Neuronal stem cell (in vitro differentiated cells): ENCODE data around the gene HOXA11.

ENCODE experiments used
- DNase-seq: peaks from one replicate; pipeline ENCODE4 v3.0.0-alpha.2; 2013; ENCODE audit warnings: low spot score
- H2AFZ ChIP-seq: one replicate; pipeline ENCODE4 v1.6.1; 2013; ENCODE audit warnings: mild to moderate bottlenecking, low read length, inconsistent platforms
- H2AK5ac ChIP-seq: 2 replicates; pipeline ENCODE4 v1.6.1; 2013; ENCODE audit warnings: low read depth, mild to moderate bottlenecking, inconsistent platforms, low read length, moderate library complexity, mixed read lengths
- H2BK120ac ChIP-seq: 2 replicates; pipeline ENCODE4 v1.6.1; 2013; ENCODE audit warnings: low read depth, mild to moderate bottlenecking, inconsistent platforms, low read length, moderate library complexity, mixed read lengths
- H2BK12ac ChIP-seq: one replicate; pipeline ENCODE4 v1.6.1; 2013; ENCODE audit warnings: low read length, inconsistent platforms
- H2BK15ac ChIP-seq: 2 replicates; pipeline ENCODE4 v1.6.1; 2013; ENCODE audit warnings: mild to moderate bottlenecking, low read length, inconsistent platforms, mixed read lengths
- H2BK5ac ChIP-seq: one replicate; pipeline ENCODE4 v1.6.1; 2013; ENCODE audit warnings: inconsistent platforms, mild to moderate bottlenecking, low read length, moderate library complexity
- H3K14ac ChIP-seq: one replicate; pipeline ENCODE4 v1.6.1; 2013; ENCODE audit warnings: low read length, inconsistent platforms
- H3K18ac ChIP-seq: 2 replicates; pipeline ENCODE4 v1.6.1; 2013; ENCODE audit warnings: low read length, inconsistent platforms
- H3K23ac ChIP-seq: 2 replicates; pipeline ENCODE4 v1.6.1; 2013; ENCODE audit warnings: low read depth, mild to moderate bottlenecking, mixed read lengths, low read length, inconsistent platforms; ENCODE audit not compliant: poor library complexity
- H3K27ac ChIP-seq: replicated peaks from 3 replicates; pipeline ENCODE4 v1.5.1; 2013; ENCODE audit warnings: low read length, inconsistent platforms
- H3K27me3 ChIP-seq, 3 experiments: 2 replicates each; pipeline ENCODE4 v1.6.1; 2013; ENCODE audit warnings: low read length in 3 of 3, mild to moderate bottlenecking in 2 of 3, inconsistent platforms in 1 of 3, low read depth in 1 of 3, mixed read lengths in 1 of 3, moderate library complexity in 1 of 3; ENCODE audit not compliant: control insufficient read depth in 3 of 3, insufficient read depth in 3 of 3
- H3K36me3 ChIP-seq, 2 donors: replicated peaks in 1 of 2; 2 replicates each; pipeline ENCODE4 v1.6.1; 2013; ENCODE audit warnings: low read length in 2 of 2; ENCODE audit not compliant: control insufficient read depth in 2 of 2, insufficient read depth in 2 of 2
- H3K4ac ChIP-seq: 2 replicates; pipeline ENCODE4 v1.6.1; 2013; ENCODE audit warnings: inconsistent platforms, mild to moderate bottlenecking, low read length, moderate library complexity
- H3K4me1 ChIP-seq, 2 donors: 1 replicate in 1 of 2; 2 replicates in 1 of 2; pipeline ENCODE4 v1.6.1; 2013; ENCODE audit warnings: low read length in 2 of 2, low read depth in 1 of 2; ENCODE audit not compliant: control insufficient read depth in 2 of 2, insufficient read depth in 1 of 2
- H3K4me2 ChIP-seq: one replicate; pipeline ENCODE4 v1.6.1; 2013; ENCODE audit warnings: mild to moderate bottlenecking, low read length, inconsistent platforms; ENCODE audit not compliant: insufficient read depth, poor library complexity, severe bottlenecking
- H3K4me3 ChIP-seq, 2 donors: 2 replicates each; pipeline ENCODE4 v1.5.1; 2013; ENCODE audit warnings: low read length in 2 of 2, mild to moderate bottlenecking in 2 of 2, inconsistent platforms in 1 of 2, moderate library complexity in 1 of 2
- H3K79me1 ChIP-seq: one replicate; pipeline ENCODE4 v1.6.1; 2013; ENCODE audit warnings: low read depth, mild to moderate bottlenecking, inconsistent platforms, low read length, moderate library complexity
- H3K9ac ChIP-seq: one replicate; pipeline ENCODE4 v1.6.1; 2013; ENCODE audit warnings: mild to moderate bottlenecking, low read depth, low read length, inconsistent platforms; ENCODE audit not compliant: poor library complexity
- H3K9me3 ChIP-seq, 2 donors: replicated peaks in 1 of 2; 2 replicates each; pipeline versions ENCODE3 to v1.6.1; 2013; ENCODE audit warnings: low read length in 2 of 2, mild to moderate bottlenecking in 2 of 2, inconsistent platforms in 1 of 2, low read depth in 1 of 2, mixed read lengths in 1 of 2, moderate library complexity in 1 of 2; ENCODE audit not compliant: control insufficient read depth in 2 of 2, insufficient read depth in 1 of 2
- H4K8ac ChIP-seq: one replicate; pipeline ENCODE4 v1.6.1; 2013; ENCODE audit warnings: low read depth, mild to moderate bottlenecking, inconsistent platforms, low read length, moderate library complexity
- H4K91ac ChIP-seq: one replicate; pipeline ENCODE4 v1.6.1; 2013; ENCODE audit warnings: low read length, low read depth, mild to moderate bottlenecking, inconsistent platforms; ENCODE audit not compliant: poor library complexity
- WGBS, 2 donors: extraction: QIAGEN DNeasy Blood & Tissue Kit; methylation state at CpG; one replicate each; pipeline ENCODE4 v1.1.7; 2013; ENCODE audit warnings: missing lambda C conversion rate in 2 of 2, mixed read lengths in 1 of 2; ENCODE audit not compliant: insufficient read length in 2 of 2, insufficient replicate concordance in 1 of 2; ENCODE audit errors: extremely low coverage in 2 of 2; 5-methylcytosine and 5-hydroxymethylcytosine counted together

HOXA11 gene

GRCh38 chr7:27217951-27218350 is 32.9 kb upstream of the HOXA11 start:
- peaks cover 0 to 4% of the 10 kb centered on the region in 2 donors for H3K9me3 ChIP-seq
- H2BK15ac ChIP-seq, result no peak overlapping the region
- H3K23ac ChIP-seq, result no peak overlapping the region

DNA sequence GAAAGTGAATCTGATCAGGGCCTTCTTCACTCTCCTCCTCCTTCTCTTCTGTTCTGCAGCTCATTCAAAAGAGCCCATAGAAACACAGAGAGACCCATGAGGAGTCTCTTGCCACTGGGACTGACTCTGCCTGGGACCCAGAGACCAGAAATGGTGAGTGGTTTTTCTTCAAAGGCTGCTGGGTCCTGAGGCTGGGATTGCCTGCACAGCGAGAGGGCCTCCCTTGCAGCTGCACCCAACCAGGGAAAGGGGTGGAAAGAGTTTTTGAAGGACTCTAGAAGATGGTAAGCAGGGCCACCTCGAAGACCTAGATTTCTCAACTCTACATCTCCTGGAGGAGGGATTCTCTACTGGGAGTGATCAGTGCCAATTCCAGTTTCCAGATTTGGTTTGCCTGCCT is 30.3 kb upstream of the HOXA11 start:
- Histone ChIP-seq H3K4me3 (no peak overlapping the region), H4K91ac (no peak overlapping the region), H2BK12ac (no peak overlapping the region), H3K79me1 (no peaks in the 10 kb centered on the region), H3K18ac (no peak overlapping the region), H2BK5ac (no peak overlapping the region), H3K9me3 (peaks cover 0 to 2% of the 10 kb centered on the region in 2 donors), H3K27ac (no peak overlapping the region), H4K8ac (no peak overlapping the region), H3K36me3 (no peaks in the 10 kb centered on the region), H2AK5ac (no peak overlapping the region), H3K14ac (no peak overlapping the region), H3K27me3 (peaks cover 48 to 92% (median 86%) of the 10 kb centered on the region in 3 experiments), H3K4me1 (no peaks in the 10 kb centered on the region), H2BK15ac (no peak overlapping the region), H3K23ac (no peak overlapping the region), H3K9ac (no peak overlapping the region), H3K4me2 (no peak overlapping the region), H3K4ac (no peak overlapping the region), H2AFZ (no peak overlapping the region), H2BK120ac (no peak overlapping the region)
- DNase-seq, result no peak
- no CpG with 5 or more reads among the region's 2 CpGs for WGBS, 2 donors

More at GRCh38 chr7:27217951-27218350, 32.9 kb upstream of the HOXA11 start:
- Histone ChIP-seq H4K91ac (no peak overlapping the region), H2BK5ac (no peak overlapping the region), H3K18ac (no peak overlapping the region), H3K4me3 (no peak overlapping the region), H3K4ac (no peak overlapping the region), H3K79me1 (no peaks in the 10 kb centered on the region), H3K9ac (no peak overlapping the region), H2BK120ac (no peak overlapping the region), H2AK5ac (no peak overlapping the region), H2BK12ac (no peak overlapping the region), H3K4me1 (no peaks in the 10 kb centered on the region), H3K36me3 (no peaks in the 10 kb centered on the region), H2AFZ (no peak overlapping the region), H3K27ac (no peak overlapping the region), H4K8ac (no peak overlapping the region), H3K4me2 (no peak overlapping the region), H3K14ac (no peak overlapping the region), H3K27me3 (peaks cover 37 to 91% (median 78%) of the 10 kb centered on the region in 3 experiments)
- DNase-seq, result no peak

DNA sequence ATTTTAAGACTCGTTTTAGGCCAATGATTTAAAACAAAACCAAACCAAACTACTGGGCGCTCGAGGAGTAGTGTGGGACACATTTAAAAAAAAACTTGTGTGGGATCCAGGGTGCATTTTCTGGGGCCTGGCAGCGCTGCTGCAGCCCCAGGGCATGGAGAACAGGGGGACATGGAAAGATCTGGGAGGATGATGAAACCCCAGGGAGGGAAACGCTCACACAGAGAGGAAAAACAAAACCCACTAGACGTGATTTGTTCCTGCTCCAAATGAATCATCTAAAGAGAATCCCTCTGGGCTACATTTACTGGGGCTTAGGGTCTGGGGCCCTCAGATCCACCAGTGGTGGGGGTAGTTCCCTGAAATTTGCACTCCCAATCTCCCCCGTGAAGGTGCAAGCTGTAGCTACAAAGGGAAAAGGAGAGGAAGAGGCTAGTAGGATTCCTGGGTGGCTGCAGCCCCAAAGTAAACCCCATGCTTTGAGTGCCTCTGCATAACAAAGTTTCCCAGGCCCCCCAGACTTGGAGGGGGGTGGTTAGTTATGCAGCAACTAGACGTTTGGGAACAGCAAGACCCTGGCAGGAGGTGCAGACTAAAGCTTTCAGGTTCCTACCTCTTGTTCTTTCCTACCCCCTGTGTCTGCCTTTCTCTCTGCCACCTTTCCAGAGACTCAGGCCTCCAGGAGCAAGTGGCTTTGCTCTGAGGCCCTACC is 29.4 kb upstream of the HOXA11 start:
- H2BK120ac ChIP-seq, result no peak overlapping the region
- H3K27ac ChIP-seq, result no peak overlapping the region
- no CpG with 5 or more reads among the region's 8 CpGs for WGBS, 2 donors
- no peak overlapping the region for H3K23ac ChIP-seq
- no peaks in the 10 kb centered on the region for H3K79me1 ChIP-seq
- H3K36me3 ChIP-seq, result no peaks in the 10 kb centered on the region
- no peak overlapping the region for H3K4me2 ChIP-seq
- no peak overlapping the region for H2BK5ac ChIP-seq
- H4K8ac ChIP-seq, result no peak overlapping the region
- no peak overlapping the region for H3K4me3 ChIP-seq
- peak overlapping the region; percentile 49 for H2AFZ ChIP-seq
- H3K18ac ChIP-seq, result no peak overlapping the region
- H2BK12ac ChIP-seq, result no peak overlapping the region
- H3K4me1 ChIP-seq, result no peaks in the 10 kb centered on the region
- H3K9ac ChIP-seq, result no peak overlapping the region
- H3K14ac ChIP-seq, result no peak overlapping the region
- no peaks in the 10 kb centered on the region for H3K9me3 ChIP-seq
- H3K27me3 ChIP-seq, result peaks cover 39 to 92% (median 86%) of the 10 kb centered on the region in 3 experiments
- no peak overlapping the region for H2AK5ac ChIP-seq
- H2BK15ac ChIP-seq, result no peak overlapping the region
- H3K4ac ChIP-seq, result no peak overlapping the region
- no peak for DNase-seq
- H4K91ac ChIP-seq, result no peak overlapping the region

- no peak overlapping the region for H3K14ac ChIP-seq
- DNase-seq, result no peak
- no peak overlapping the region for H3K27ac ChIP-seq
- WGBS, 2 donors, result no CpG with 5 or more reads among the region's 50 CpGs
- H3K4me3 ChIP-seq, result no peak overlapping the region
- H2BK12ac ChIP-seq, result no peak overlapping the region
- H3K4me1 ChIP-seq, result no peaks in the 10 kb centered on the region
- H2AK5ac ChIP-seq, result peak overlapping the region; percentile 22
- H2BK15ac ChIP-seq, result no peak overlapping the region
- H3K23ac ChIP-seq, result peak overlapping the region; percentile 26
- H2BK120ac ChIP-seq, result no peak overlapping the region
- H4K91ac ChIP-seq, result no peak overlapping the region
- no peaks in the 10 kb centered on the region for H3K9me3 ChIP-seq
- H4K8ac ChIP-seq, result no peak overlapping the region
- H3K27me3 ChIP-seq, result peaks cover 39 to 94% (median 89%) of the 10 kb centered on the region in 3 experiments
- H3K79me1 ChIP-seq, result no peaks in the 10 kb centered on the region
- H3K4me2 ChIP-seq, result no peak overlapping the region
- no peak overlapping the region for H3K4ac ChIP-seq
- H2AFZ ChIP-seq, result peak overlapping the region; percentile 49
- H3K36me3 ChIP-seq, result no peaks in the 10 kb centered on the region
- no peak overlapping the region for H3K9ac ChIP-seq
- no peak overlapping the region for H3K18ac ChIP-seq
- H2BK5ac ChIP-seq, result no peak overlapping the region
Observed at GRCh38 chr7:27213433-27214238, 28.6 kb upstream of the HOXA11 start.
